OCI-LY3 (cell line): ENCODE measurements around the gene MSX2.

Source experiments
- H2AFZ ChIP-seq: fragments of 200-600, 300-600 bp; shearing (Covaris generic); 2 replicates; pipeline ENCODE4 v1.6.0; 2014; ENCODE audit warnings: antibody characterized with exemption, low read depth, low read length
- H3K27ac ChIP-seq: fragments of 200-600, 300-600 bp; sonication (generic); 2 replicates; pipeline ENCODE4 v1.5.1; 2014; ENCODE audit warnings: mild to moderate bottlenecking, low read length, moderate library complexity, mixed read lengths
- H3K27me3 ChIP-seq: fragments of 200-600, 300-600 bp; sonication (generic); 2 replicates; pipeline ENCODE4 v1.6.1; 2014; ENCODE audit warnings: low read depth, low read length, mixed read lengths
- H3K36me3 ChIP-seq: fragments of 200-600, 300-600 bp; sonication (generic); replicated peaks from 2 replicates; pipeline ENCODE3; 2014; ENCODE audit warnings: low read depth, low read length, mixed read lengths
- H3K4me1 ChIP-seq: fragments of 300-600, 200-600 bp; sonication (generic); 2 replicates; pipeline ENCODE4 v1.6.1; 2014; ENCODE audit warnings: low read length, mixed read lengths
- H3K4me2 ChIP-seq: fragments of 200-600, 300-600 bp; sonication (generic); 2 replicates; pipeline ENCODE4 v1.6.1; 2014; ENCODE audit warnings: low read length, mixed read lengths
- H3K4me3 ChIP-seq: fragments of 300-600, 200-600 bp; sonication (generic); 2 replicates; pipeline ENCODE4 v1.5.1; 2014; ENCODE audit warnings: antibody characterized with exemption, mild to moderate bottlenecking, low read length, moderate library complexity
- H3K79me2 ChIP-seq: fragments of 300-600, 200-600 bp; shearing (Covaris generic); 2 replicates; pipeline ENCODE4 v1.6.1; 2014; ENCODE audit warnings: mild to moderate bottlenecking, low read length, mixed read lengths
- H3K9ac ChIP-seq: fragments of 300-600, 200-600 bp; shearing (Covaris generic); 2 replicates; pipeline ENCODE4 v1.6.0; 2014; ENCODE audit warnings: mild to moderate bottlenecking, low read length, moderate library complexity
- H3K9me3 ChIP-seq: fragments of 200-600, 300-600 bp; shearing (Covaris generic); 2 replicates; pipeline ENCODE4 v1.6.1; 2014; ENCODE audit warnings: low read length, mixed read lengths; ENCODE audit not compliant: insufficient read depth
- H4K20me1 ChIP-seq: fragments of 200-600, 300-600 bp; sonication (generic); 2 replicates; pipeline ENCODE4 v1.6.1; 2016; ENCODE audit warnings: low read length, mixed read lengths; ENCODE audit not compliant: insufficient read depth
- EZH2phosphoT487 ChIP-seq: fragments of 200-600 bp; shearing (Covaris generic); IDR thresholded peaks from 2 replicates; pipeline ENCODE4 v1.6.1; 2018; ENCODE audit warnings: antibody characterized with exemption, mixed run types, low read depth
- TF ChIP-seq, protein P1 (sequence below): fragments of 200-600, 300-600 bp; sonication (generic); IDR thresholded peaks from 2 replicates; pipeline ENCODE4 v1.5.1; 2014; ENCODE audit warnings: antibody characterized with exemption, low read length, low read depth

Gene MSX2

DNA sequence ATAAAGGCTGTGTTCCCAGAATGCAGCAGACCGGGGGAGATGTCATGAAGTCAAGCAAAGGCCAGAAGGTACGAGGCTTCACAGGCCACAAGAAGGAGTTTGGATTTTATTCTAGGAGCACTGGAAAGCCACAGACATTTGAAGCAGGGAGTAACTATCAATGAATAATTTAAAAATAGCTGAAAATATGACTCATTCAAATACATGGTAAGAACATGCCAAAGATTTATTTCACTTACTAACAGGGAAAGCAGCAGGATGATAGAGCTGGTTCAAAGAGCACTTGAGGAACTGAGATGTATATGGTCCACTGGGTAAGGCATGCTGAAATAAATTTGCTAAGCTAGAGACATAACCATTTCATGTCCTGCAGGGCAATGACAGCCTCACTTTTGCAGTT is 53.2 kb downstream of the MSX2 start:
- Histone ChIP-seq H3K9ac (no peak overlapping the region), H3K4me2 (no peak overlapping the region), H3K27me3 (no peaks in the 10 kb centered on the region), H3K4me1 (no peaks in the 10 kb centered on the region), H3K27ac (no peak overlapping the region), H4K20me1 (no peaks in the 10 kb centered on the region), H3K9me3 (no peaks in the 10 kb centered on the region), H3K79me2 (no peaks in the 10 kb centered on the region), H3K36me3 (no peaks in the 10 kb centered on the region), H2AFZ (no peak overlapping the region), H3K4me3 (no peak overlapping the region)
- no peak for TF ChIP-seq EZH2phosphoT487
- TF ChIP-seq, protein P1, sequence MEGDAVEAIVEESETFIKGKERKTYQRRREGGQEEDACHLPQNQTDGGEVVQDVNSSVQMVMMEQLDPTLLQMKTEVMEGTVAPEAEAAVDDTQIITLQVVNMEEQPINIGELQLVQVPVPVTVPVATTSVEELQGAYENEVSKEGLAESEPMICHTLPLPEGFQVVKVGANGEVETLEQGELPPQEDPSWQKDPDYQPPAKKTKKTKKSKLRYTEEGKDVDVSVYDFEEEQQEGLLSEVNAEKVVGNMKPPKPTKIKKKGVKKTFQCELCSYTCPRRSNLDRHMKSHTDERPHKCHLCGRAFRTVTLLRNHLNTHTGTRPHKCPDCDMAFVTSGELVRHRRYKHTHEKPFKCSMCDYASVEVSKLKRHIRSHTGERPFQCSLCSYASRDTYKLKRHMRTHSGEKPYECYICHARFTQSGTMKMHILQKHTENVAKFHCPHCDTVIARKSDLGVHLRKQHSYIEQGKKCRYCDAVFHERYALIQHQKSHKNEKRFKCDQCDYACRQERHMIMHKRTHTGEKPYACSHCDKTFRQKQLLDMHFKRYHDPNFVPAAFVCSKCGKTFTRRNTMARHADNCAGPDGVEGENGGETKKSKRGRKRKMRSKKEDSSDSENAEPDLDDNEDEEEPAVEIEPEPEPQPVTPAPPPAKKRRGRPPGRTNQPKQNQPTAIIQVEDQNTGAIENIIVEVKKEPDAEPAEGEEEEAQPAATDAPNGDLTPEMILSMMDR = no peak
